SK-N-SH (cell line): ENCODE data around the gene PIEZO2. TPM values are rescaled to one million over a fixed set of nuclear protein-coding genes. Genes with fewer than 3 reads are reported as not detected.

ENCODE experiments used
- CTCF ChIA-PET: fragments of 300-600, 350-600 bp; formaldehyde crosslinking; extraction: SDS; loops from one replicate; lab custom pipeline; 2021; lab: Yijun Ruan, JAX
- POLR2A ChIA-PET: fragments of 350-600 bp; sonication (Branson Sonifier 250); formaldehyde crosslinking; extraction: SDS; loops from one replicate; lab custom pipeline; 2020; ENCODE audit warnings: antibody characterized with exemption, inconsistent platforms; lab: Yijun Ruan, JAX
- DNase-seq: peaks from one replicate; pipeline ENCODE4 v3.0.0; 2012
- H2AFZ ChIP-seq: fragments of 200-600 bp; sonication (generic); 2 replicates; pipeline ENCODE4 v1.8.1; 2016; ENCODE audit warnings: antibody characterized with exemption, mild to moderate bottlenecking, low read depth
- H3F3A ChIP-seq: fragments of 200-600 bp; sonication (generic); replicated peaks from 2 replicates; pipeline ENCODE3; 2016; ENCODE audit warnings: antibody characterized with exemption, mild to moderate bottlenecking; ENCODE audit not compliant: insufficient read depth
- H3K27ac ChIP-seq, 2 experiments: fragments of 200-500 bp in 1 of 2; fragments of 200-600 bp in 1 of 2; sonication (Bioruptor generic) in 1 of 2; sonication (generic), shearing (Covaris generic) in 1 of 2; 2 replicates each; pipeline versions ENCODE4 v1.5.1 to v1.6.1; 2014 to 2016; ENCODE audit warnings: low read depth in 2 of 2, inconsistent platforms in 1 of 2, low read length in 1 of 2, mild to moderate bottlenecking in 1 of 2, mixed read lengths in 1 of 2
- H3K27me3 ChIP-seq: fragments of 200-600 bp; sonication (generic), shearing (Covaris generic); 2 replicates; pipeline ENCODE4 v1.6.1; 2016; ENCODE audit warnings: mixed run types; ENCODE audit not compliant: insufficient read depth
- H3K36me3 ChIP-seq, 2 experiments: fragments of 200-500 bp in 1 of 2; fragments of 200-600 bp in 1 of 2; sonication (Bioruptor generic) in 1 of 2; sonication (generic) in 1 of 2; replicated peaks in 1 of 2; 2 replicates each; pipeline versions ENCODE3 to v1.5.1; 2014 to 2016; ENCODE audit warnings: low read length in 1 of 2, mild to moderate bottlenecking in 1 of 2; ENCODE audit not compliant: insufficient read depth in 2 of 2, control insufficient read depth in 1 of 2
- H3K4me1 ChIP-seq, 2 experiments: fragments of 200-500 bp in 1 of 2; fragments of 200-600 bp in 1 of 2; sonication (Bioruptor generic) in 1 of 2; sonication (generic), shearing (Covaris generic) in 1 of 2; 2 replicates each; pipeline versions ENCODE4 v1.5.1 to v1.6.1; 2014 to 2016; ENCODE audit warnings: low read depth in 1 of 2, low read length in 1 of 2, mixed run types in 1 of 2; ENCODE audit not compliant: insufficient read depth in 2 of 2, control insufficient read depth in 1 of 2
- H3K4me2 ChIP-seq: fragments of 200-600 bp; sonication (generic), shearing (Covaris generic); 2 replicates; pipeline ENCODE4 v1.6.1; 2017; ENCODE audit warnings: mixed run types
- H3K4me3 ChIP-seq, 2 experiments: fragments of 200-500 bp in 1 of 2; fragments of 200-600 bp in 1 of 2; sonication (Bioruptor generic) in 1 of 2; sonication (generic), shearing (Covaris generic) in 1 of 2; 2 replicates each; pipeline versions ENCODE4 v1.5.1 to v1.8.1; 2014 to 2016; ENCODE audit warnings: low read depth in 2 of 2, inconsistent platforms in 1 of 2, low read length in 1 of 2, mild to moderate bottlenecking in 1 of 2, mixed read lengths in 1 of 2, moderate library complexity in 1 of 2
- H3K79me2 ChIP-seq: fragments of 200-600 bp; sonication (generic); 2 replicates; pipeline ENCODE4 v1.8.1; 2017; ENCODE audit warnings: mild to moderate bottlenecking; ENCODE audit not compliant: insufficient read depth
- H3K9ac ChIP-seq: fragments of 200-600 bp; sonication (generic); 2 replicates; pipeline ENCODE4 v1.6.1; 2017; ENCODE audit warnings: mixed run types
- H3K9me2 ChIP-seq: fragments of 200-600 bp; sonication (generic); 2 replicates; pipeline ENCODE4 v1.6.1; 2017; ENCODE audit warnings: mixed run types
- H3K9me3 ChIP-seq: fragments of 200-600 bp; sonication (generic); 2 replicates; pipeline ENCODE4 v1.6.1; 2017; ENCODE audit warnings: mixed run types, mild to moderate bottlenecking, moderate library complexity
- H4K20me1 ChIP-seq: fragments of 200-600 bp; sonication (generic); 2 replicates; pipeline ENCODE4 v1.6.1; 2017; ENCODE audit warnings: mild to moderate bottlenecking, mixed run types; ENCODE audit not compliant: insufficient read depth
- CHD2 ChIP-seq: fragments of 150-350 bp; IDR thresholded peaks from 2 replicates; pipeline ENCODE4 v1.6.1; 2018; ENCODE audit warnings: low read length; ENCODE audit not compliant: partially characterized antibody
- EZH2phosphoT487 ChIP-seq: fragments of 200-600 bp; sonication (generic); IDR thresholded peaks from 2 replicates; pipeline ENCODE4 v1.6.1; 2017; ENCODE audit warnings: low read depth, mixed run types, mild to moderate bottlenecking, antibody characterized with exemption, moderate library complexity, borderline replicate concordance
- FOSL2 ChIP-seq: IDR thresholded peaks from 2 replicates; pipeline ENCODE4 v1.4.0; 2012; ENCODE audit warnings: low read depth, mild to moderate bottlenecking, moderate library complexity, borderline replicate concordance
- FOXJ3 ChIP-seq: sonication (generic); formaldehyde crosslinking; IDR thresholded peaks from 2 replicates; pipeline ENCODE4 v1.5.1; 2020; ENCODE audit warnings: mild to moderate bottlenecking, missing genetic modification reagents
- FOXM1 ChIP-seq: IDR thresholded peaks from 2 replicates; pipeline ENCODE4 v1.4.0; 2012; ENCODE audit warnings: low read depth, mild to moderate bottlenecking
- GATA2 ChIP-seq: sonication (generic); formaldehyde crosslinking; IDR thresholded peaks from 2 replicates; pipeline ENCODE4 v1.5.0; 2020; ENCODE audit warnings: mild to moderate bottlenecking, missing genetic modification reagents
- RCOR1 ChIP-seq: fragments of 150-350 bp; IDR thresholded peaks from 2 replicates; pipeline ENCODE4 v1.6.1; 2017; ENCODE audit warnings: antibody characterized with exemption, low read length
- RFX5 ChIP-seq: IDR thresholded peaks from 2 replicates; pipeline ENCODE4 v1.6.1; 2012; ENCODE audit warnings: mild to moderate bottlenecking, improper control_type of control experiment, low read length
- SMC3 ChIP-seq: IDR thresholded peaks from 2 replicates; pipeline ENCODE4 v1.6.1; 2012; ENCODE audit warnings: low read depth, low read length, improper control_type of control experiment
- TAF1 ChIP-seq: IDR thresholded peaks from 2 replicates; pipeline ENCODE4 v1.6.1; 2012; ENCODE audit warnings: low read depth, mild to moderate bottlenecking, low read length, moderate library complexity, borderline replicate concordance
- WGBS: methylation state at CpG from one replicate; pipeline ENCODE4 v1.1.6; 2017; ENCODE audit warnings: low lambda C conversion rate; 5-methylcytosine and 5-hydroxymethylcytosine counted together
- polyA plus RNA-seq, 3 experiments: library from polyadenylated mRNA; depleted of rRNA; stranded (reverse); fragments of >200 nt; gene quantifications; 2 replicates each; pipeline ENCODE4 v1.2.3, GENCODE V29; 2012
- TF ChIP-seq, protein P1 (sequence below): IDR thresholded peaks from 2 replicates; pipeline ENCODE4 v1.4.0; 2012; ENCODE audit warnings: low read depth, borderline replicate concordance
- TF ChIP-seq, protein P2 (sequence below): fragments of 150-350 bp; IDR thresholded peaks from 2 replicates; pipeline ENCODE4 v1.6.1; 2016; ENCODE audit warnings: mild to moderate bottlenecking, low read depth, low read length
- TF ChIP-seq, protein P3 (sequence below): IDR thresholded peaks from 2 replicates; pipeline ENCODE4; 2012

Gene PIEZO2
- polyA plus RNA-seq, 1 of the 3 experiments (the other 2 are of a cell fraction), result not detected

DNA sequence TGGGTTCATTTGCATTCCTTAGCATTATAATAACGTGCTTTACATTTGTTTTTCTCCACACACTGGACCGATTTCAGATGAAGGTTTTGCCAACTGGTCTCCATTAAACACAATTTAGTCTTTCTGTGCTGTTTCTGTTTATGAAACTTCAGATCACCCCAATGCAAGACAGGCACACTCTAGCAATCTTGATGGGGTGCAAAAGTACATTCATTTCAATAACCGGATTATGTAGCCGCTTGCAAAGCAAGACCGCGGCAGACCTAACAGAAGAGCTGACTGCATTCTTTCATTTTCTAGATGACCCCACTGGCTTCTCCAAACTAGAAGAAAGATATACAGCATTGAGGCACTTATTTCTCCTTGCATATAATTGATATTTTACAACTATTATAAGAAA, 301.5 kb downstream of the PIEZO2 start:
- DNase-seq, result no peak
- H4K20me1 ChIP-seq, result no peaks in the 10 kb centered on the region
- no peak overlapping the region for H3K27ac ChIP-seq
- no peak overlapping the region for H3K4me3 ChIP-seq
- H3K27me3 ChIP-seq, result peaks cover 22% of the 10 kb centered on the region; the same call in 1 of the 2 replicates
- H3F3A ChIP-seq, result no peaks in the 10 kb centered on the region
- no peak overlapping the region for H2AFZ ChIP-seq
- TF ChIP-seq FOXJ3, result no peak
- TF ChIP-seq, protein P1, sequence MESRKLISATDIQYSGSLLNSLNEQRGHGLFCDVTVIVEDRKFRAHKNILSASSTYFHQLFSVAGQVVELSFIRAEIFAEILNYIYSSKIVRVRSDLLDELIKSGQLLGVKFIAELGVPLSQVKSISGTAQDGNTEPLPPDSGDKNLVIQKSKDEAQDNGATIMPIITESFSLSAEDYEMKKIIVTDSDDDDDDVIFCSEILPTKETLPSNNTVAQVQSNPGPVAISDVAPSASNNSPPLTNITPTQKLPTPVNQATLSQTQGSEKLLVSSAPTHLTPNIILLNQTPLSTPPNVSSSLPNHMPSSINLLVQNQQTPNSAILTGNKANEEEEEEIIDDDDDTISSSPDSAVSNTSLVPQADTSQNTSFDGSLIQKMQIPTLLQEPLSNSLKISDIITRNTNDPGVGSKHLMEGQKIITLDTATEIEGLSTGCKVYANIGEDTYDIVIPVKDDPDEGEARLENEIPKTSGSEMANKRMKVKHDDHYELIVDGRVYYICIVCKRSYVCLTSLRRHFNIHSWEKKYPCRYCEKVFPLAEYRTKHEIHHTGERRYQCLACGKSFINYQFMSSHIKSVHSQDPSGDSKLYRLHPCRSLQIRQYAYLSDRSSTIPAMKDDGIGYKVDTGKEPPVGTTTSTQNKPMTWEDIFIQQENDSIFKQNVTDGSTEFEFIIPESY, result no peak
- no peak for TF ChIP-seq EZH2phosphoT487
- no peak for TF ChIP-seq FOXM1
- TF ChIP-seq CHD2, result no peak
- no peak for TF ChIP-seq RCOR1
- TF ChIP-seq TAF1, result no peak
- no peak for TF ChIP-seq GATA2 (CRISPR knock-in tag)
- TF ChIP-seq, protein P2, sequence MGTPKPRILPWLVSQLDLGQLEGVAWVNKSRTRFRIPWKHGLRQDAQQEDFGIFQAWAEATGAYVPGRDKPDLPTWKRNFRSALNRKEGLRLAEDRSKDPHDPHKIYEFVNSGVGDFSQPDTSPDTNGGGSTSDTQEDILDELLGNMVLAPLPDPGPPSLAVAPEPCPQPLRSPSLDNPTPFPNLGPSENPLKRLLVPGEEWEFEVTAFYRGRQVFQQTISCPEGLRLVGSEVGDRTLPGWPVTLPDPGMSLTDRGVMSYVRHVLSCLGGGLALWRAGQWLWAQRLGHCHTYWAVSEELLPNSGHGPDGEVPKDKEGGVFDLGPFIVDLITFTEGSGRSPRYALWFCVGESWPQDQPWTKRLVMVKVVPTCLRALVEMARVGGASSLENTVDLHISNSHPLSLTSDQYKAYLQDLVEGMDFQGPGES, result no peak
- TF ChIP-seq, protein P3, sequence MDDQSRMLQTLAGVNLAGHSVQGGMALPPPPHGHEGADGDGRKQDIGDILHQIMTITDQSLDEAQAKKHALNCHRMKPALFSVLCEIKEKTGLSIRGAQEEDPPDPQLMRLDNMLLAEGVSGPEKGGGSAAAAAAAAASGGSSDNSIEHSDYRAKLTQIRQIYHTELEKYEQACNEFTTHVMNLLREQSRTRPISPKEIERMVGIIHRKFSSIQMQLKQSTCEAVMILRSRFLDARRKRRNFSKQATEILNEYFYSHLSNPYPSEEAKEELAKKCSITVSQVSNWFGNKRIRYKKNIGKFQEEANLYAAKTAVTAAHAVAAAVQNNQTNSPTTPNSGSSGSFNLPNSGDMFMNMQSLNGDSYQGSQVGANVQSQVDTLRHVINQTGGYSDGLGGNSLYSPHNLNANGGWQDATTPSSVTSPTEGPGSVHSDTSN, result no peak
- TF ChIP-seq FOSL2, result no peak
- TF ChIP-seq SMC3, result no peak
- no peaks in the 10 kb centered on the region for H3K4me1 ChIP-seq
- ChIA-PET CTCF (no interaction called here), POLR2A (no interaction called here)
- H3K79me2 ChIP-seq, result no peaks in the 10 kb centered on the region
- H3K36me3 ChIP-seq, result no peaks in the 10 kb centered on the region
- 19% methylated on average over 6 of the region's 6 CpGs for WGBS
- no peak overlapping the region for H3K9ac ChIP-seq
- no peaks in the 10 kb centered on the region for H3K9me3 ChIP-seq
- no peak overlapping the region for H3K4me2 ChIP-seq
- no peaks in the 10 kb centered on the region for H3K9me2 ChIP-seq

DNA sequence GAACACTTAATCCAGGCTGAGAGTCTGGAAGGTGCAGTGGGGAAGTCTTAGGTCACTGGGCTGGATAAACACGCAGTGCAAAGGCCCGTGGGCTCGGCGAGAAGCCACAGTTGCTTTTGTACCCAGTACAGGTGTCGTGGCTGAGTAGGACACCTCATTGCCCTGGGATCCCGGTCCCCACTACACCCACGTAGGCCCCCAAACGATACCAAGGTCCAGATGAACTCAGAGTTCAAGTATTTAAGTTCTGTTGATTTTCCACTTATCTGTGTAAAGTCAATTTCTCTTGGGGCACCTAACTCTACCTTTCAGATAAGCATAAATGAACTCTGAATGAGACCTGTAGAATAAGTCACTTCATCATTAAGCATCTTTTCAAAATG, 302.0 kb downstream of the PIEZO2 start:
- H3K79me2 ChIP-seq, result no peaks in the 10 kb centered on the region
- DNase-seq, result no peak
- no peak overlapping the region for H3K4me2 ChIP-seq

More for the DNA sequence above, 302.0 kb downstream of the PIEZO2 start:
- Histone ChIP-seq H3K9ac (no peak overlapping the region), H3K27me3 (peaks cover 22% of the 10 kb centered on the region; the same call in 1 of the 2 replicates), H2AFZ (no peak overlapping the region), H3F3A (no peaks in the 10 kb centered on the region), H3K27ac (no peak overlapping the region), H3K36me3 (no peaks in the 10 kb centered on the region), H4K20me1 (no peaks in the 10 kb centered on the region), H3K9me2 (no peaks in the 10 kb centered on the region), H3K4me3 (no peak overlapping the region), H3K9me3 (no peaks in the 10 kb centered on the region), H3K4me1 (no peaks in the 10 kb centered on the region)
- CTCF ChIA-PET, result no interaction called here
- WGBS, result 5% methylated on average over 7 of the region's 8 CpGs
- POLR2A ChIA-PET, result no interaction called here
- TF ChIP-seq, protein P3, result no peak
- TF ChIP-seq RFX5, result no peak
